Measurements from ENCODE around the gene SMIM26. TPM values are rescaled to one million over a fixed set of nuclear protein-coding genes. Genes with fewer than 3 reads are reported as not detected.
A peak's percentile ranks its signal among the peaks of the same experiment; 100 is the strongest.

Gene SMIM26
- total and polyA plus RNA-seq, 2 of the 13 experiments (the other 11 are each of a cell fraction or from before 2014, with no cell fraction given), result 214 to 249 TPM

DNA sequence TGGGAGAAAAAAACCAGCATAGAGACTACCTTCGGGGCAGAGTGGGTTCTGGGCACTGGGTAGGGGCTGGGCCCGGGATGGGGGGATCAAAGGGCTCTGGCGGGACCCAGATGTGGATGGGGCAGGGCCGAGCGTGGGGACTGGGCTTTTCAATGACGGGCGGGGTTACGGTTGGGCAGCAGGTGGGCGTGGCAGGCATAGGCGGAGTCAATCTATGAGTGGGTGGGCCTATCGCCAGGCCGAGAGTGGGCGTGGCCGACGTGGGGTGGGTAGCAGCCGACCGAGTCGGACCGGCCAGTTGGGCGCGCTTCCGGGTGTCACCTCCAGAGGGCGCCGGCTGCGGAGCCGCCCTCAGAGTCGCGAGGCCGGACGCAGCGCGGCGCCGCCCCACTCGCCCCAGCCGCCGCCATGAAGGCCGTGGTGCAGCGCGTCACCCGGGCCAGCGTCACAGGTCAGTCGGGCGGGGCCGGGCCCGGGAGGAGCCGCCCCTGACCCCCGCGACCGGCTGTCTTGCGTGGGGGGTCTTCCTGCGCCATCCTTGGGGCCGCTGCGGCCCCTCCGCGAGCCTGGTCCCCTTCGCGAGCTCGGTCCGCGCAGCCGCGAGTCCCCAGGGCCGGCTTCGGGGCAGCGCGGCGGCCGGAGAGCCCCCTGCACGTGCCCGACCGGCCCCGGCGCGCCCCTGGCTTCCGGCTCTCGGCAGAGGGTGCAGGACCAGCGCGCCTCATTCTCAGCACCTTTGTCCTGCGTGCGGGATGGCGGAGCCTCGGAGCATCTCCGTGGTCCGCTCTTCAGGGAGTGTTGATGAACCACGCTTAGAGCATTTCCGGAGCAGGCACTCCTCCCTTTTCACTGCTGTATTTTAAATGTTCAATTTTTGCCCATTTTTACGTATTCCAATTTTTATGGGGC lies 20.7 kb downstream of the SMIM26 start, which contains the start of gene DTD1 (continued):
- TF ChIP-seq PRDM4 (CRISPR knock-in tag; IDR thresholded peaks at IDR 0.05; ENCODE audit: borderline replicate concordance) (no peak), MEF2D (CRISPR knock-in tag; IDR thresholded peaks at IDR 0.05) (peak; percentile 59; the same call in 1 of the 2 replicates), ZNF788 (CRISPR knock-in tag; IDR thresholded peaks at IDR 0.05; ENCODE audit: borderline replicate concordance) (peak; percentile 68; the same call in 1 of the 2 replicates), ZNF33A (CRISPR knock-in tag; IDR thresholded peaks at IDR 0.05; ENCODE audit: borderline replicate concordance) (no peak), ZNF337 (CRISPR knock-in tag; IDR thresholded peaks at IDR 0.05; ENCODE audit: borderline replicate concordance, low read depth) (no peak), POLR2AphosphoS5 (IDR thresholded peaks at IDR 0.05; ENCODE audit: low read depth, low read length) (0 out of 2 replicates have a peak, but pooled peaks have one; percentile 24), ZFYVE20 (CRISPR knock-in tag; IDR thresholded peaks at IDR 0.05; ENCODE audit: borderline replicate concordance, low read depth) (no peak), ZNF292 (CRISPR knock-in tag; IDR thresholded peaks at IDR 0.05; ENCODE audit: borderline replicate concordance, low read depth) (no peak), ZNF839 (CRISPR knock-in tag; IDR thresholded peaks at IDR 0.05; ENCODE audit: borderline replicate concordance) (no peak; the same call in 1 of the 2 replicates), ZNF713 (CRISPR knock-in tag; IDR thresholded peaks at IDR 0.05) (no peak; the same call in 1 of the 2 replicates), ZBTB20 (CRISPR knock-in tag; IDR thresholded peaks at IDR 0.05; ENCODE audit: borderline replicate concordance, low read depth) (peak; percentile 21; the same call in 1 of the 2 replicates), RBFOX2 (IDR thresholded peaks at IDR 0.05; ENCODE audit: low read depth, low read length) (peak; percentile 91), ZNF33B (CRISPR knock-in tag; IDR thresholded peaks at IDR 0.05) (no peak; the same call in 1 of the 2 replicates), NAIF1 (CRISPR knock-in tag; IDR thresholded peaks at IDR 0.05; ENCODE audit: borderline replicate concordance) (no peak), CAMTA2 (CRISPR knock-in tag; IDR thresholded peaks at IDR 0.05; ENCODE audit: borderline replicate concordance) (0 out of 2 replicates have a peak, but pooled peaks have one; percentile 14), GZF1 (CRISPR knock-in tag; IDR thresholded peaks at IDR 0.05) (no peak), HIC2 (CRISPR knock-in tag; IDR thresholded peaks at IDR 0.05; ENCODE audit: low read depth) (no peak; the same call in 1 of the 2 replicates), ZNF737 (CRISPR knock-in tag; IDR thresholded peaks at IDR 0.05; ENCODE audit: borderline replicate concordance) (no peak), ZNF619 (CRISPR knock-in tag; IDR thresholded peaks at IDR 0.05) (peak; percentile 65; the same call in 1 of the 2 replicates)
- TF ChIP-seq, protein P1, sequence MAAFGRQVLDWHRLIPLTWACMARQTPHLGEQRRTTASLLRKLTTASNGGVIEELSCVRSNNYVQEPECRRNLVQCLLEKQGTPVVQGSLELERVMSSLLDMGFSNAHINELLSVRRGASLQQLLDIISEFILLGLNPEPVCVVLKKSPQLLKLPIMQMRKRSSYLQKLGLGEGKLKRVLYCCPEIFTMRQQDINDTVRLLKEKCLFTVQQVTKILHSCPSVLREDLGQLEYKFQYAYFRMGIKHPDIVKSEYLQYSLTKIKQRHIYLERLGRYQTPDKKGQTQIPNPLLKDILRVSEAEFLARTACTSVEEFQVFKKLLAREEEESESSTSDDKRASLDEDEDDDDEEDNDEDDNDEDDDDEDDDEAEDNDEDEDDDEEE (CRISPR knock-in tag; IDR thresholded peaks at IDR 0.05), result peak; percentile 71; the same call in 1 of the 2 replicates
- TF ChIP-seq, protein P2, sequence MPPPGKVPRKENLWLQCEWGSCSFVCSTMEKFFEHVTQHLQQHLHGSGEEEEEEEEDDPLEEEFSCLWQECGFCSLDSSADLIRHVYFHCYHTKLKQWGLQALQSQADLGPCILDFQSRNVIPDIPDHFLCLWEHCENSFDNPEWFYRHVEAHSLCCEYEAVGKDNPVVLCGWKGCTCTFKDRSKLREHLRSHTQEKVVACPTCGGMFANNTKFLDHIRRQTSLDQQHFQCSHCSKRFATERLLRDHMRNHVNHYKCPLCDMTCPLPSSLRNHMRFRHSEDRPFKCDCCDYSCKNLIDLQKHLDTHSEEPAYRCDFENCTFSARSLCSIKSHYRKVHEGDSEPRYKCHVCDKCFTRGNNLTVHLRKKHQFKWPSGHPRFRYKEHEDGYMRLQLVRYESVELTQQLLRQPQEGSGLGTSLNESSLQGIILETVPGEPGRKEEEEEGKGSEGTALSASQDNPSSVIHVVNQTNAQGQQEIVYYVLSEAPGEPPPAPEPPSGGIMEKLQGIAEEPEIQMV (CRISPR knock-in tag; IDR thresholded peaks at IDR 0.05; ENCODE audit: low read depth), result peak; percentile 22; the same call in 1 of the 2 replicates

All from HepG2 (cell line).